Measurements from ENCODE around the gene SUSD5. TPM values are rescaled to one million over a fixed set of nuclear protein-coding genes. Genes with fewer than 3 reads are reported as not detected.

SUSD5 gene
- total RNA-seq, 4 donors from 2014 or later = 2.6 to 11.8 (median 6.9) TPM

DNA sequence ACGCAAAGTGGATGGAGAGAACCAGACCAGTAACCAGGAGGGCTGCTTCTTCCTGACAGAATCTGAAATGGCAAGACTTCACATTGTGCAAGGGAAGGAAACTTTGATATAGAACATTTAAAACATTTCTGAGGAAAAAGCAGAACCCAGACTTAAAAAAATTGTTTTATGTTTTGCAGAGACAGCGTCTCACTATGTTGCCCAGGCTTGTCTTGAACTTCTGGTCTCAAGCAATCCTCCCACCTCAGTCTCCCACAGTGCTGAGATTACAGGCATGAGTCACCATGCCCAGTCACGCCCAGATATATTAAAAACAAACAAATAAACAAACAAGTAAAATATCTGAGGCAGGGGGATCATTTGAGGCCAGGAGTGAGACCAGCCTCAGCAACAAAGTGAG, 58.6 kb downstream of the SUSD5 start:
- TF ChIP-seq POLR2A (IDR thresholded peaks at IDR 0.05) (no peak), CTCF (IDR thresholded peaks at IDR 0.05) (no peak)
- H3K4me3 ChIP-seq = no peak overlapping the region
- no peaks in the 10 kb centered on the region for H3K27me3 ChIP-seq
- H3K9me3 ChIP-seq = no peaks in the 10 kb centered on the region
- H3K4me1 ChIP-seq = peaks cover 0 to 3% of the 10 kb centered on the region in 2 donors
- no peak for DNase-seq
- intact Hi-C loops (cut with DNase I; ENCODE audit: low total_unique reads) = no loop called here
- no peaks in the 10 kb centered on the region for H3K36me3 ChIP-seq
- H3K27ac ChIP-seq = no peak overlapping the region

DNA sequence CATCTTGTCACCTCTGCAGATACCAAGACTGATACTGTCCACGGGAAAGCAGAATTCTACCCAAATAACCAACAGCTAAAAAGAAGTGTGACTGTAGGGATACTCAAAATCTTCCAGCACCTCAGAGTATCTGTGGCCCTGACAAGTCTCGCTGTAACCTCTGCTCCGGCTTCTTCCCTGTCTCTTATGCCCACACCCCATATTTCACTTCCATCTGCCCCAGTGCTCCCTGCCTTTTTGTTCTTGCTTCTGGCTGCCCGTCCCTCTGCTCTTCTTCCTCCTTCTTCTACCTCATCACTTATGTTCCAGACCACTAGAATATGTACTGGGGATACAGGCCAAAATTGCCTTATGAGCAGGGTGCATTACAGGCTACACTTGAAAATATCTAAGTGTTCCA, 59.4 kb downstream of the SUSD5 start:
- no peak overlapping the region for H3K4me3 ChIP-seq
- no peaks in the 10 kb centered on the region for H3K9me3 ChIP-seq
- intact Hi-C loops (cut with DNase I; ENCODE audit: low total_unique reads) = no loop called here
- no peak overlapping the region for H3K27ac ChIP-seq
- DNase-seq = no peak
- TF ChIP-seq POLR2A (IDR thresholded peaks at IDR 0.05) = no peak
- no peak for TF ChIP-seq CTCF (IDR thresholded peaks at IDR 0.05)
- H3K36me3 ChIP-seq = no peaks in the 10 kb centered on the region
- H3K4me1 ChIP-seq = peaks cover 0 to 3% of the 10 kb centered on the region in 2 donors
- no peaks in the 10 kb centered on the region for H3K27me3 ChIP-seq

DNA sequence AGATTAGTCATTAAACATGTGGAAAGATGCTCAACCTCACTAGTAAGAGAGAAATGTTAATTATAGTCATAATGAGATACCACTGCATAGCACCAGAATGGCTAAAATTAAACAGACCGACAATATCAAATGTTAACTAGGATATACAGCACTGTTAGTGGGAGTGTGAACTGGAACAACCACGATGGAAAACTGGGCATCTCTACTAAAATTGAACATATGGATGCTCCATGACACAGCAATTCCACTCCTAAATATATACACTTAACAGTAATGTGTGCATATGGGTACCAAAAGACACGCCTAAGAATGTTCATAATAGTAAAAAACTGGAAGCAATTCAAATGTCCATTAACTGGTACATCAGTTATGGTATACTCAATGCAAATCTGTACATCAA, 63.3 kb downstream of the SUSD5 start:
- Histone ChIP-seq H3K4me3 (no peak overlapping the region), H3K9me3 (no peaks in the 10 kb centered on the region), H3K36me3 (no peaks in the 10 kb centered on the region), H3K27ac (no peak overlapping the region), H3K4me1 (peaks cover 0 to 3% of the 10 kb centered on the region in 2 donors), H3K27me3 (no peaks in the 10 kb centered on the region)
- intact Hi-C loops (cut with DNase I; ENCODE audit: low total_unique reads) = no loop called here
- no peak for DNase-seq
- no peak for TF ChIP-seq CTCF (IDR thresholded peaks at IDR 0.05)

GRCh38 chr3:33153782-33154181, 64.8 kb downstream of the SUSD5 start:
- intact Hi-C loops (cut with DNase I; ENCODE audit: low total_unique reads) = no loop called here
- TF ChIP-seq POLR2A (IDR thresholded peaks at IDR 0.05) (no peak), CTCF (IDR thresholded peaks at IDR 0.05) (no peak)
- Histone ChIP-seq H3K4me1 (peaks cover 0 to 3% of the 10 kb centered on the region in 2 donors), H3K4me3 (no peak overlapping the region), H3K27me3 (no peaks in the 10 kb centered on the region), H3K9me3 (no peaks in the 10 kb centered on the region), H3K27ac (no peak overlapping the region), H3K36me3 (no peaks in the 10 kb centered on the region)
- no peak for DNase-seq

DNA sequence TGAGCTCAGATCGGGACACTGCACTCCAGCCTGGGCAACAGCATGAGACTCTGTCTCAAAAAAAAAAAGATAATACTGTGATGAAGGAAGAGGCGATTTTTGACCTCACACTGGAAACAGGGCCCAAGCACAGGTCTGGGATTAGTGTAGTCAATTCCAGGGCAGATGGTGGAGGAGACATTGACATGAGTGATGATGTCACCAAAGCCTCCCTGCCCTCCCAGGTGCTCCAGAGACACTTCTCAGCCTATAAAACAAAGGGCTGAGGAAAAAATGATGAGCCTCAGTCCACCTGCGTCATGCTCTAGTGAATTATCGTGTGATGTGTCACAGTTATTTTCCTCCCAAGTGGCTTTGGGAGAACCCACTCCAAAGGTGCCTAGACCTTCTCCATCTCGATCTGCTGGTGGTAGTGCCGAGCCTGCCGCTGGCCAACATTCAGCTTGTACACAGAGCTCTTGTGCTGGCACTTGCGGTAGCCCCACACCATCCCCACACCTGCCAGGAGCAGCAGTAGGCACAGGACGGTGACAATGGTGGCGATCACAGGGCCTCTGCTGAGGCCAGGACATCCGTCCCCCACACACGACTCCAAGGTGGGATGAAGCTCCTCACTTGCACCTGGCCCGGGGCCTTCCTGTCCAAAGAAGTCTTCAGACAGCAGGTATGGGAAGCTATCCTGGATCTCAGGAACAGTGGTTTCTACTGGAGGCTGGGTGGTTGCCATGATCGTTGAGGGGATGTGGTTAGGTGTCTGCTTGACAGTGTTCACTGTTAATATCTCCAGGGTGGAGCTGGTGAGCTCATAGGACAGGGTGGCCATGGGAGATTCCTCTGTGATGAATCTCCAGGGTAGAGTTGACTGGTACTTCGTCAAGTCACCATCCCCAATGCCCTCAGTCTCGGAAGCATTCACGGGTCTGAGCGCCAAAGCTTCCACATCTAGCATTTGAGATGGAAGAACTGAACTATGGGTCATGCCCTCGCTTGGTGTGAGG, 65.9 kb downstream of the SUSD5 start:
- no peaks in the 10 kb centered on the region for H3K27me3 ChIP-seq
- H3K4me1 ChIP-seq = peaks cover 0 to 3% of the 10 kb centered on the region in 2 donors
- H3K36me3 ChIP-seq = no peaks in the 10 kb centered on the region
- H3K27ac ChIP-seq = no peak overlapping the region
- DNase-seq = no peak
- TF ChIP-seq POLR2A (IDR thresholded peaks at IDR 0.05) (no peak), CTCF (IDR thresholded peaks at IDR 0.05) (no peak)
- H3K4me3 ChIP-seq = no peak overlapping the region
- no peaks in the 10 kb centered on the region for H3K9me3 ChIP-seq
- intact Hi-C loops (cut with DNase I; ENCODE audit: low total_unique reads) = no loop called here

All from uterus (tissue), 4 donors.